Hematopoietic multipotent progenitor cell treated with erythropoietin and hydrocortisone succinate and interleukin-3 and kit ligand, for 17 days (in vitro differentiated cells): ENCODE measurements around the gene TUBA3D.
"Not testable (repeated sequence)": the region's sequence is repeated elsewhere in the genome, so short reads cannot be mapped to it uniquely, and the experiment has no call there.

ENCODE experiments used
- DNase-seq: peaks from one replicate; pipeline ENCODE4 v3.0.0-alpha.2; 2015; ENCODE audit warnings: low spot score

TUBA3D gene

DNA sequence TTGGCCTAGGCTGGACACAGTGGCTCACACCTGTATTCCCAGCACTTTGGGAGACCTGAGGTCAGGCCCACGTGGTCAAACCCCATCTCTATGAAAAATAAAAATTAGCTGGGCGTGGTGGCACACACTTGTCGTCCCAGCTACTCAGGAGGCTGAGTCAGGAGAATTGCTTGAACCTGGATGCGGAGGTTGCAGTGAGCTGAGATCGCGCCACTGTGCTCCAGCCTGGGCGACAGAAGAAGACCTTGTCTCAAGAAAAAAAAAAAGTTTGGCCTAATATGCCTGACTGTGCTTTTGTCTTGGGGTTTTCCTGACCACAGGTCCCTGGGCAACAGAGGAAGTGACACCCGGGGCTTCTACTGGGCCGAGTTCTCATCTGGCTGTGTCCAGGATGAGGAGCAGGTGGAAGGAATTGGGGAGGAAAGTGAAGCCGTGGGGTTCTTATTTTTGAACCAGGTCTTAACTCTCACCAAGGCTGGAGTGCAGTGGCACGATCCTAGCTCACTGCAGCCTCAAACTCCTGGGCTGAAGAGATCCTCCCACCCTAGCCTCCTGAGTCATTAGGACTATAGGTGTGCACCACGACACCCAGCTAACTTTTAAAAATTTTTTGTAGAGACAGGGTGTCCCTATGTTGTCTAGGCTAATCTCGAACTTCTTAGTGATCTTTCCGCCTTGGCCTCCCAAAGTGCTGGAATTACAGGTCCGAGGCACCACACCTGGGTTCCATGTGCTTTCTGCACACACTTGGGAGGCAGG lies 38.7 kb downstream of the TUBA3D start:
- not testable (repeated sequence) for DNase-seq

DNA sequence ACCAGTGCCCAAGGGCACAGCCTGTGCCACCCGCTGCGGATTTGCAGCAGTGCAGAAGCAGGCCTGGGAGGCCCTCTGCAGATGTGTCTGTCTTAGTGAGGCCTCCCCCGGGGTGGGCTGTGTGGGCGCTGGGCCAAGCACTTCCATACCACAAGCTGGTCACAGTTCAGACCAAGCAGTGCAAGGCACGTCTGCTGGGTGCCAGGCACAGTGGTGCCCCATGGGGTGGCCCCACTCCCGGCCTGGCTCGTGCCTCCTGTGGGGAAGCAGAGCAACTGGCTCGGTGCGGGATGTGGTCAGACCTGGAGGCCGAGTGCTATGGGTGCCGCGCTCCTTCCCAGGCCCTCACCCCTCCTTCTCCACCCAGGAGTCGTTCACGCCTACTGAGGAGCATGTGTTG lies 39.3 kb downstream of the TUBA3D start:
- not testable (repeated sequence) for DNase-seq

DNA sequence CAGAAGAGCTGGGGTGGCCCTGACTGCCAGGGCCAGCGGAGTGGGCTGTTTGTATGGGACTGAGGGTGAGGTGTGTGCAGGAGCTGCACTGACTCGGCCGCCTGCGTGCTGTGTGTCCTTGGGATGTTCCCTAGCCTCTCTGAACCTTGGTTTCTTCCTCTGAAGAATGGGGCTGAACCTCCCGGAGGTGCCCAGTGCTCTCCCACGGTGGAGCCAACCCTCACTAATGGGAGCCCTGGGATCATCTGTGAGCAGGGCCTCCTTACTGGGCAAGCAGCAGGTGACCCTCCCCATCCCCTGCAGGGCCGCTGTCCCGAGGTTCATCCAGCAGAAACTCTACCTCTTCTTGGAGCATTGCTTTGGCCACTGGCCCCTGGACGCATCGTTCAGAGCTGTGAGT lies 40.1 kb downstream of the TUBA3D start:
- no peak for DNase-seq

DNA sequence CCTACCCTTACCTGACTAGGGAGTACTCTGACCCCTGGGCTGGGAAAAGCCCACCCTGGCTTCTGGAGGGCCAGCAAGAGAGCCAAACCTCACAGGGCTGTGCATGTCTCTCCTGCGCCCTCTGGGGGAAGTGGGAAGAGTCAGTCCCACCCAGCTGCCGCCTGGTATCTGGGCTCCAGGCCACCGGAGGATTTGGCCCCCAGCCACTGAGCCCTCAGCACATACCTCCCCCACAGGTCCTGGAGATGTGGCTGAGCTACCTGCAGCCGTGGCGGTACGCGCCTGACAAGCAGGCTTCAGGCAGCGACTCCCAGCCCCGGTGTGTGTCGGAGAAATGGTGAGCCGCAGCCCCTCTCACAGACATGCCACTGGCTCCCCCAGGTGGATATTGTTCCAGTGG lies 40.7 kb downstream of the TUBA3D start:
- DNase-seq, result not testable (repeated sequence)

DNA sequence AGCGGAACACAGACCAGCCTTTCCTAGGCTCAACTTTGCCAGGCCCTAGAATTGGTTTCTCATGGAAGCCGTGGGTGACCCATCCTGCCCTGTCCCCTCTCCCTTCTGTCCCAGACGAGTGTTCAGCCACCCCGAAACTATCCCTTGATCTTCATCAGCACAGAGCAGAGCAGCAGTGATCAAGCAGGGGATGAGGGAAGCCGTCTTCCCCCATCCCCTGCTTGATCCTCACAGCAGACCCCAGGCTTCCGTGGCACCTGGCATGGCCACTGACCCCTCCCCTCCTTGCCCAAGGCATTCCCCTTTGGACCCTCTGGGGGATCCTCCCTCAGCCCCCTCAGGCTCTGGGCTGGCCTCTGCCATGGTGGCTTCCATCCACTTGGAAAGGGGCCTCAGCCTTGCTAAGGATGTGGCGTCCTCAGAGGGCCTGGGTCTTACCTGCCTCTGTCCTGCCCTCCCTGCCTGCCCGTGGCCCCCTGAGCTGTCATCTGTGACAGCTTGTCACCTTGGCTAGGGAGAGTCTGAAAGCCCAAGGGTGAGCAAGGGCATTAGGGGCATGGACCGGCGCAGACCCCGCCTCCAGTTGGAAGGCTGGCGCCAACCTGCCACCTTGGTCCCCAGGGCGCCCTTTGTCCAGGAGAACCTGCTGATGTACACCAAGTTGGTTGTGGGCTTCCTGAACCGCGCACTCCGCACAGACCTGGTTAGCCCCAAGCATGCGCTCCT lies 41.4 kb downstream of the TUBA3D start:
- no peak for DNase-seq

DNA sequence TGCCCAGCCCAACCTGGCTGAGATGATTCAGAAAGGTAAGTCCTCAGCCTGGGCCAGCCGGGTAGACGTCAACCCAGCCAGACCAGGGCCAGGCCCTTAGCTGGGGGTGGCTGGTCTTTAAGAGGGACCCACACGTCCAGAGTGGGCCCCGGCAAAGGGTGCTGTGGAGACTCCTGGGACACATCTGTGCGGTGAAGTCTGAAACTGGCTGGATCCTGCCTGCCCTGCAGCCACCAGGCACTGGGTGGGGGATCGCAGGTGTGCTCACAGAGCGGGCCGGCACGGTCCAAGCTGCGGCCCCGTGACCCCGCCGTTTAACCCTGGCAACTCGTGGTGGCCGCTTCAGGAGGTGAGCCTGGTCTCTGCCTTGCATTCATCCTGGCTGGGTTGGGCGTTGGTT lies 41.9 kb downstream of the TUBA3D start:
- DNase-seq, result not testable (repeated sequence)

DNA sequence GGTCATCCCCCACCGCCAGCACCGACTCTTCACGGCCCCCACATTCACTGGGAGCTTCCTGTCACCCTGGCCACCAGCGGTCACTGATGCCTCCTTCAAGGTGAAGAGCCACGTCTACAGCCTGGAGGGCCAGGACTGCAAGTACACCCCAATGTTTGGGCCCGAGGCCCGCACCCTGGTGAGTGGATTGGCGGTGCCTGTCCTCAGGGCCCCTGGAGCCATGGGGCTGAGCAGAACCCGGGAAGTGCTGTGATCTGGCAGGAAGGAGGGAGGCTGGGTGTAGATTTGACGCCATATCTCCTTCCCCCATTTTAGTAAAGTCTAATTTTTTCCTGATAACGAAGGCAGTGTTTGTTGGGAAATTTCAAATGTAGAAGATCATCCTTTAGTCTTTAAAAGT lies 42.6 kb downstream of the TUBA3D start:
- DNase-seq, result not testable (repeated sequence)

DNA sequence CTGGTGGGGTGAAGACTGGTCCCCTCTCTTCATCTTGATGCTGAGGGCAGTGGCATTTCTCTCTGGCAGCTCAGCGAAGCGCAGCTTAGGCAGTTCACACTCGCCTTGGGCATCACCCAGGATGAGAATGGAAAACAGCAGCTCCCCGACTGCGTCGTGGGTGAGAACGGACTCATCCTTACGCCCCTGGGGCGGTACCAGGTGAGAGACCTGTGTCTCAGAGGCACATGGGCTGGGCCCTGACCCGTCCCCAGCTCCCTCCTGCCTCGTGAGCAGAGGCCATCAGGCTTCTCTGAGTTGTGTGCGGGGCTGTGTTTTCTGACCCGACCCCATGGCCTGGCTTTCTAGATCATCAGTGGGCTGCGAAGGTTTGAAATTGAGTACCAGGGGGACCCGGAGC lies 43.5 kb downstream of the TUBA3D start:
- DNase-seq, result no peak

DNA sequence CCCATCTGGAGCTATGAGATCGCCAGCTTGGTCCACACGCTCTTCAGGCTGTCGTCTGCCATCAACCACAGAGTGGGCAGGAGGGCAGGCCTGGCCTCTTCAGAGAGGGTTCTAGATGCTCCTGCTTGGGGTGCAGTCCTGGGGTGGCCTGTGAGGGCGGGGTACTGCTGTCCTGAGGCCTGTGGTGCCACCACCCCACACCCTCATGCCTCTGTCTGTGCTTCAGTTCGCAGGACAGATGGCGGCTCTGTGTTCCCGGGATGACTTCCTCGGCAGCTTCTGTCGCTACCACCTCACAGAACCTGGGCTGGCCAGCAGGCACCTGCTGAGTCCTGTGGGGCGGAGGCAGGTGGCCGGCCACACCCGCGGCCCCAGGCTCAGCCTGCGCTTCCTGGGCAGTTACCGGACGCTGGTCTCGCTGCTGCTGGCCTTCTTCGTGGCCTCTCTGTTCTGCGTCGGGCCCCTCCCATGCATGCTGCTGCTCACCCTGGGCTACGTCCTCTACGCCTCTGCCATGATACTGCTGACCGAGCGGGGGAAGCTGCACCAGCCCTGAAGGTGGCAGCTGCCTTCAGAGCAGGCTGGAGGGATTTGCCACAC lies 44.1 kb downstream of the TUBA3D start:
- not testable (repeated sequence) for DNase-seq

DNA sequence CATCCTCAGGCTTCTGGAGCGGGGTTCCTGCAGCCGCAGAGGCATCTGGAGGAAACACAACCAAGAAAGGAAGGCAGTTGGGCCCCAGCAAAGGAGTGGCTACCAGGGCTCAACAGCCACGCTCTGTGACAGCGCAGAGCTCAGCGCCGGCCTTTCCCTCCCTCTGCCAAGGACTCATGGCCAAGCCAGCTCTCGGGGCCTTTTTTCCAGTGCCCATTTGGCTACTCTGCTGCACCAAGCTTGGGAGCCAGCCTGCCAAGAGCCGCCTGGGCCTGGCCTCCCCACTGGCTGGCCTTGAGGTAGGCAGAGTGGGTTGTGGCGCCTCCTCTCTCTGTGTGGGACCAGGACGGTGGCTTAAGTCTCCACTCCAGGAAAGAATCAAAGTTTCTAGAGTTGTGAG lies 44.6 kb downstream of the TUBA3D start:
- no peak for DNase-seq

DNA sequence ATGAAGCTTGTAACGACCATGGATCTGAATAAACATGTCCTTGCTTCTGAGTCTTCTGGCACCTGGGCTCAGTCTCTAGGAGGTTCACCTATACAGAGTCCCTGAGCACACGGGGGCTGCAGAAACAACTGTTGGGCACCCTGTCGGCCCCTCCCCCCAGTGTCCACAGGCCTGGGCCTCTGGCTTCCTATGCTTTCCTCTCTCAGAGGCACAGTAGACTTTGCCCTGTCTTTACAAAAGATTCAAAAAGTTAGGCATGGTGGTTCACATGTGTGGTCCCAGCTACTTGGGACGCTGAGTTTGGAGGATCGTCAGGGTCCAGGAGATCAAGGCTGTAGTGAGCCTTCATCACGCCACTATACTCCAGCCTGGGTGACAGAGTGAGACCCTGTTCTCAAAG lies 45.6 kb downstream of the TUBA3D start:
- DNase-seq, result not testable (repeated sequence)

DNA sequence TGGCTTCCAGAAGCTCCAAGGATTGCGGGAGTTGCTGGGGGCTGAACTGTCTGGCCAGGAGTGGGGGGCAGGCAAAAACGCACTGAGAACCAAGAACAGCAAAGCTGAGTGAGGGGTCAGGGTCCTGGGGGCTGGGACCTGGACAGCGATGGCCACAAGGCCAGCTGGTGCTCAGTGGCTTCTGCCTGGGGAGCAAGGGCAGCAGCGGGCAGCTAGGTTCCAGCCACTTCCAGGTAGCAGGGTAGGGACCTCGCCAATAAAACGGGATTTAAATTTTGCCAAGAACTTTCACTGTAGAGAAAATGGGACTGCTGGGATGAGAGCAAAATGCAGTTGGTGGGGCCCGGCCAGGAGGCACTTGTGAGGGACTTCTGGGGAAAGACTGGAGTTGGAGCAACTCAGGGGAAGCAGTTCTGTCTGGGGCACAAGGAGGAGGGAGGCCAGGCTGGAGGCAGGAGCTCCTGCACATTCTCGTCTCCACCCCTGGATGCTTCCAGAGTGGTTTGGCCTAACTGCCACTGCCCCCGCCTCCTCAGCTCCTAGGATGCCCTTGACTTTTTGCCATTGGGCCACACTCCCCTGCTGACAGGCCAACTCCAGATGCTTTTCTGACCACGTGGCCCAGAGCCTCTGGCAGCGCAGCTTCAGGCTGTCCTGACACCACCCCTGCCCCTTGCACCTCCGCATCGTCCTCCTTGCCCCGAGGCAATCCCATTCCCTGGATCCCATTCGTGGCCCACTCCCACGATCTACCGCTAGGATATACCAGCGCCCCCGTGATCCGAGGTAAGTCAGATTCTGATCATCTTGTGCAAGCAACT lies 46.3 kb downstream of the TUBA3D start:
- DNase-seq, result no peak

DNA sequence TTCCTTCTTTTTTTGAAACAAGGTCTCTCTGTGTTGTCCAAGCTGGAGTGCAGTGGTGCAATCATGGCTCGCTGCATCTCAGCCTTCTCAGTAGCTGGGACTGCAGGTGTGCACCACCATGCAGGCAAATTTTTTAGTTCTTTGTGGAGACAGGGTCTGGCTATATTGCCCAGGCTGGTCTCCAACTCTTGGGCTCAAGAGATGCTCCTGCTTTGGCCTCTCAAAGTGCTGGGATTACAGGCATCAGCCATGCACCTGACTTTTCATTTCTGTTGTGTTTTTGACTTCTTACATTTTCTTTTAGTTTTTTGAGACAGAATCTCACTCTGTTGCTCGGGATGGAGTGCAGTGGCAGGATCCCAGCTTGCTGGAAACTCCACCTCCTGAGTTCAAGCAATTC lies 49.3 kb downstream of the TUBA3D start:
- DNase-seq, result not testable (repeated sequence)

DNA sequence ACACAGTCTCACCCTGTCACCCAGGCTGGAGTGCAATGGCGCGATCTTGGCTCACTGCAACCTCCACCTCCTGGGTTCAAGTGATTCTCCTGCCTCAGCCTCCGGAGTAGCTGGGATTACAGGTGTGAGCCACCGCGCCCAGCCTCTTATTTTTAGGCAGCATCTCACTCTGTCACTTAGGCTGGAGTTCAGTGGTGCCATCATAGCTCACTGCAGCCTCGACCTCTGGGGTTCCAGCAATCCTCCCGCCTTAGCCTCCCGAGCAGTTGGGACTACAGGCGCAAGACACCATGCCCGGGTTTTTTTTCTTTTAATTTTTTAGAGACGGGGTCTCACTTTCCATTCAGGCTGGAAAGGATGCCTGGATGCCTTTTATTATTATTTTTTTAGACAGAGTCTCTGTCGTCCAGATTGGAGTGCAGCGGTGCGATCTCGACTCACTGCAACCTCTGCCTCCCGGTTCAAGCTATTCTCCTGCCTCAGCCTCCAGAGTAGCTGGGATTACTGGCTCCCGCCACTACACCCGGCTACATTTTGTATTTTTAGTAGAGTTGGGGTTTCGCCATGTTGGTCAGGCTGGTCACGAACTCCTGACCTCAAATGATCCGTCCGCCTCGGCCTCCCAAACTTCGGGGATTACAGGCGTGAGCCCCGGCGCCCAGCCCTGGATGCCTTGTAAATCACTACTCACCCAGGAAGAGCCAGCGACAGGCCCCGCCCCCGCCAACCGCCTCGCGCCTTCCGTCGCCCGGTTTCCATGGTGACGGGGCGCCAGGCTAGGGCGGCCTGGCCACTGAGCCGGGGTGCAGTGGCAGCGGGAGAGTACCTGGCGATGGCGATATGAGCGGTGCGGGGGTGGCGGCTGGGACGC lies 51.4 kb downstream of the TUBA3D start, which contains the start of gene CCDC74A:
CCDC74A (plus strand) TSS at position 758 of the 871 bp plus-strand sequence; CDS start at position 841, 83 bp downstream.
- not testable (repeated sequence) for DNase-seq

DNA sequence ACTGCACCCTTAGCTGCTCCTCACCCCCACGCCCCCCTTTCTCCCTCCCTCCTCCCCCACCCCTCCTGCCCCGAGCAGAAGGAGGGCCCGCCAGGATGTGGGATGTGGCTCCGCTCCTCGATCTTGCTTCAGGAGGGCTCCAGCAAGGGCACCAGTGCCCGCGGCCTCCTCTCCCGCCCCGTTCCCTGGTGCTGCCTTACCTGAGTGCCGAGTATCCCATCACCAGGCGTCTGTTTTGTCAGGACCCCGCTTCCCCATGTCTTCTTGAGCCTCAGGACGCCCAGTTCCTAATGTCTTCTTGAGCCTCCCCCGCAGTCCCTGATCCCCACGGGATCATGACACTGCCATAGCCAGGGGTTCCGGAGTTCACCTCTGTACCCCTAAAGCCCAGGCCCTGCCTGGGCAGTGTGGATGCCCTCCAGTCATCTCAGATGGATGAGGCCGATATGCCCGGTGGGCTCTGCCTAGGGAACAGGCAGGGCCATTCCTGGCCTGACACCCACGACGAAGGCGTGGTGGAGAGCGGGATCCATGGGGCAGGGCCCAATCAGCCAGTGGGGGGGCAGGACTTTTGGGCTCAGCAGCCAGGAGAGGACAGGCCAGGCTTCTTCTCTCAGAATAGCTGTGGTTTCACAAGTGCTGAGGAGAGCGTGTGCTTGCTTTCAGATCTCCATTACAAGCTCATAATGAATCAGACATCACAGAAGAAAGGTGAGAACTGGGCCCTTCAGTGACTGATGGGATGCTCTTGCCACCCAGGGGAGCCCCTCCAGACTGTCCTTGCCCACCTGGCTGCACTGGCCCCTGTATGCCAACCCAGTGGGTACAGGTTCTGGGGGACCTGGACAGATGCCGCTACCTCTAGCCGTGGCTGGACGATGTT lies 53.3 kb downstream of the TUBA3D start:
- not testable (repeated sequence) for DNase-seq

DNA sequence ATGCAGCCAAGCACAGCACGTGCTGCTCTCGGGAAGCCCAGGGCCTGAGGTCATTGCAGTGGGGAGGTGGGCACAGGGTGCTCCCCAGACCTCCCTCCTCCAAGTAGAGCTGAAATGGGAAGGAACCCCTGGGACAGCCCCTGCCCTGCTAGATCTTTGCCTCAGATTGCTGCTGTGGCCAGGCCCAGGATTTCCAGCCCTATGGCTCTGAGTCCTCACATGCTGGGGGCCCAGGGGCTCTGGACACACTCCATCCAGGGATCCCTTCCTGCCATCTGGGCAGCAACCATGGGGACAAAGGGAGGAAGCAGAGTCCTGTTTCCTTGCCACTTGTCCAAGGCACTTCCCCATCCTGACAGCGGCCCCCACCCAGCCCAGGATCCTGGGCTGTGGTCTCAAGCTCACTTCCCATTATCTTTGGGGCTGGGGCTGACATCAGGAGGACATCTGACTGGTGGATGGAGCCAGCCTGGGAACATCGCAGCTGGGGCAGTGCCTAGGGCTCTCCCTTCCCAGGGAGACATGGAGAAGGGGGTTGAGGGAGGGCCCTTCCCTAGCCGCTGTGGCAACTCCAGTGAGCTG lies 54.0 kb downstream of the TUBA3D start:
- DNase-seq, result not testable (repeated sequence)

DNA sequence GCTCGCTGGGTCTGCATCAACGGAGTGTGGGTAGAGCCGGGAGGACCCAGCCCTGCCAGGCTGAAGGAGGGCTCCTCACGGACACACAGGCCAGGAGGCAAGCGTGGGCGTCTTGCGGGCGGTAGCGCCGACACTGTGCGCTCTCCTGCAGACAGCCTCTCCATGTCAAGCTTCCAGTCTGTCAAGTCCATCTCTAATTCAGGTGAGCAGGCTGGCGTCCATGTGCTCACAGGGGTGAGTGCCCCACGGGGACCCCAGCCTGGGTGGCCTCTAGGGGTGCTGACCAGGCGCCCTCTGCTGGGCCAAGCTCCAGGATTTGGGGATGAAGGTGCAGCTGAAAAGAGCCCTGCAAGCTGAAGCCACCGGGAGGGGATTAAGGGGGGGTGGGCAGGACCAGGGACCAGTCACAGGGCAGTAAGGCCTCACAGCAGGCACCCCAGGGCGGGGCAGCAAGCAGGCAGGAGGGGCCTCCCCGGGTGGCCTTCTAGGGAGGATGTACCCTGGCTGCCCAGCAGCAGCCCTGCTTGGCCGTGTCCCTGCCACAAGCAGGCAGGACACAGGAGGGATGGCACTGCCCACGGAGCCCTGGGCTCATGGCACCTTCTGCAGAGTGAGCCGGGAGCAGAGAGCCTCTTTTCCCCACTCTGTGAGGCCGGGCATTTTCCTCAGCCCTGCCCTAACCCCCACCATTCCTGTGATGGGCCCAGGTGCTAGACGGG lies 54.9 kb downstream of the TUBA3D start:
- DNase-seq, result not testable (repeated sequence)

DNA sequence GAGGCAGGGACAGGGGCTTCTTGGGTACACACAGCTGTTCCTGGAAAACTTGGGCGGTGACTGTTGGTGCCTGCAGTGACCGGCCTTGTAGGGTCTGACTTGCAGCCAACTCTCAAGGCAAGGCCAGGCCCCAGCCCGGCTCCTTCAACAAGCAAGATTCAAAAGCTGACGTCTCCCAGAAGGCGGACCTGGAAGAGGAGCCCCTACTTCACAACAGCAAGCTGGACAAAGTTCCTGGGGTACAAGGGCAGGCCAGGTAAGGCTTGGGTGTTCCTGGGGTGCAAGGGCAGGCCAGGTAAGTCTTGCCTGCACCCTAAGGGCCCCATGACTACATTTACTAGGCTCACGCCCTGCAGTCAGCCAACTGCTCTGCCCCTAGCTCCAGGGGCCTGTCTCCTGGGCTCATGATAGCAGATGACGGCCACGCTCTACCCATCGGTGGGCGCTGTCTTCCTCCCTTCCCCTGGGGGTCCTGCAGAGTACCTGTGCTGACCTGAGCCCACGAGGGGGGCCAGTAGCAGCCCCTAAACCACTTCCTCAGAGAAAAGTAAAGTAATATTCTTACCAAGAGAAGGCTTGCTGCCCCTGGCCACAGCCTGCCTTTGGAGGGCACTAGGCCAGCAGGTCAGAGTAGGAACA lies 55.7 kb downstream of the TUBA3D start:
- not testable (repeated sequence) for DNase-seq
